Inferior parietal cortex (tissue), 1 donor: ENCODE measurements around the gene TMEM107.

ENCODE experiments used
- DNase-seq: peaks from one replicate; pipeline ENCODE4 v3.0.0-alpha.2; 2016; ENCODE audit errors: extremely low spot score

TMEM107 gene

DNA sequence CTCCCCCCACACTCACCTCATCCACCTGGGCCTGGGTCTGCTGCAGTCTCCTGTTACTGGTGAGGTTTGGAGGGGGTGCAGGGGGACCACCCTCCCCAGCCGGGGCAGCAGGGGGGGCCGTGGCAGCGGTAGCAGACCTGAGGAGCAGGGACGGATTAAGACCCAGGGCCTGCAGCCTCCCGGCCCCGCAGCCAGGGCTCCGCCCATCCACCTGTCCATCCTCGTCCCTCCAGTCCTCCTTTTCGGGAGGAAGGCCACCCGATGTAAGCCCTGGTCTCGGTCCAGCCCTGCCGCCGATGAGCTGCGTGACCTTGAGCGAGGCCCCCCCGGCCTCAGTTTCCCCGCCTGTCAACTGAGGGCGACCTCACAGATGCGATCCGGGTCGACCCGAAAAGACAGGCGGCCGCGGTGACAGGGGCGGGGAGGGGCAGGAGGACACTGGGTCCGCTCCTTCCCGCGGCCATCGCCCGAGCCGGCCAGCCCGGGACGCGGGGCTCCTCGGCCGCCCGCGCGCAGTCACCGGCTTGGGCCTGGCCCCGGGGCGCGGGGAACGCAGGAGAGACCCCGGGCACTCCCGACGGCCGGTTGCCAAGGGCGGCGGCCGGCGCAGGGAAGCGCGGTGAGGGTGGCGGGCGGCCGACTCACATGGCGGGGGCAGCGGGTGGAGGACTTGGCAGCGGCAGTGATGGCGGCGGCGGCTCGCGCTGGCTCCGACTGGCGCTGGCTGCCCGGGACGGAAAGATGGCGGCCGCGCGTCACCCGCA, 13.8 kb downstream of the TMEM107 start, which contains the start of gene VAMP2:
VAMP2 (minus strand) TSS at position 716 of the 764 bp plus-strand sequence; CDS start at position 647, 69 bp downstream.
- DNase-seq = peak; percentile 70

DNA sequence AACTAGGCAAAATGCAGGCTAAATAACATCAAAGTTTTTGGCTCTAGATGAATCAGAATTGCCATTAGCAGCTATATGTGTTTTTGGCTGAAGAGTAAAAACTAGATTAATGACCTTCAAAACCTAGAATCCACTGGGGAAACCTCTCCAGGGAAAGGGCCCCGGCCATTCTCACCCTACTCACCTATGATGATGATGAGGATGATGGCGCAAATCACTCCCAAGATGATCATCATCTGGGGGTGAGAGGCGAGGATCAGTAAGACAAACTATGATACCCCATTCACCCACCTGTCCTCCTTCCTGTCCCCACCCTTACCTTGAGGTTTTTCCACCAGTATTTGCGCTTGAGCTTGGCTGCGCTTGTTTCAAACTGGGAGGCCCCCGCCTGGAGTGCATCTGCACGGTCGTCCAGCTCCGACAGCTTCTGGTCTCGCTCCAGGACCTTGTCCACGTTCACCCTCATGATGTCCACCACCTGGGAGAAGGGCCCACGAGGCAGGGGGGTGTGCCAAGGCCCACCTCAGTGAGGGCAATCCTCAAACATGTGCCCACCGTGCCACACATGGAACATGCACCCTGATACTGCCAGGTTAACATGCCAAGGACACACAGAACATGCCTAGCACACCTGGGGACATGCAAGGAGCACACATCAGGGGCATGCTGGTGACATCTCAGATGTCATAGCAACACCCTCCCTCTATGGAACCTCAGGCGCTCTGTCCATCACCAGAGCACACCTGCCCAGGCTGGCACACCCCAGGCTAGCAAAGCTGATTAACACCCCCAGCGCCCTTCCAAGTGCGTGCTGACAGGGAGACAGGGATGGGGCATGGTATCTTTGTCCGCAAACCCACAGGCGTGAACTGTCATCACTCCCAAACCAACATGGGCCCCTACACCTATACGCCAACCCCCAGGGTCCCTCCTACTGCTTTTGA, 14.6 kb downstream of the TMEM107 start:
- no peak for DNase-seq

DNA sequence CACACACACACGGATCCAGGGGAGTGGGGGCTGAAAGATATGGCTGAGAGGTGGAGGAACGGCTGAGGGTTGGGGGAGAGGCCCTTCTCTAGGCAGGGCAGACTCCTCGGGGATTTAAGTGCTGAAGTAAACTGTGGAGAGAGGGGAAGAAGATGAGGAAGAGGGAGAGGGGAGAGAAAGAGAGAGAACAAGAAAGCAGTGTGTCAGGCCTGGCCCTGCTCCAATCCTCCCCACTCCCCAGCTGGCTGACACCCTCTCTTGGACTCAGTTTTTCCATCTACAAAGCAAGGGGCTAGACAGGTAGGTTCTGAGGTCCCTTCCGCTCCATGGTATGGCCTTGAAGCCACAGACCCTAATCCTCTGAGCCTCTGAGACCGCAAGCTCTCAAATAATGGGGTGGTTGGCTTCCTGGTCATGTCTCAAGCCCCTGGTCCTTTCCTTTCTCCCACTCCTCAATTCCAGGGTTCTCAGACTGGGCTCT, 15.4 kb downstream of the TMEM107 start:
- DNase-seq = no peak

DNA sequence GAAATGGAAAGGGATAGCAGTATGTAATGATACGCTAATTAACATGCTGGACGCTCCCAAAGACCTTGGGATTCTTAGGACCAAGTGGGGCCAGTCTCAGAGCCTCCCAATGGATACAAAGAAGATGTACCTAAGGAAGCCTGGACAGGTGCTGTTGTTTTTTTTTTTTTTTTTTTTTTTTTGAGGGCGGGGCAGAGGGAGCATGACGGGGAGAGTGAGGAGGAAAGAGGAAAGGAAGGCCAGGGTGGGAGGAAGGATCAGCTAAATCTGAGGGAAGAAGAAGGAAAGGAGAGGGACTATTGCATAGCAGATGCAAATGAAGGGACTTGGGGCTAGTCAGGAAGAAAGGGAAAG, 16.0 kb downstream of the TMEM107 start:
- no peak for DNase-seq

DNA sequence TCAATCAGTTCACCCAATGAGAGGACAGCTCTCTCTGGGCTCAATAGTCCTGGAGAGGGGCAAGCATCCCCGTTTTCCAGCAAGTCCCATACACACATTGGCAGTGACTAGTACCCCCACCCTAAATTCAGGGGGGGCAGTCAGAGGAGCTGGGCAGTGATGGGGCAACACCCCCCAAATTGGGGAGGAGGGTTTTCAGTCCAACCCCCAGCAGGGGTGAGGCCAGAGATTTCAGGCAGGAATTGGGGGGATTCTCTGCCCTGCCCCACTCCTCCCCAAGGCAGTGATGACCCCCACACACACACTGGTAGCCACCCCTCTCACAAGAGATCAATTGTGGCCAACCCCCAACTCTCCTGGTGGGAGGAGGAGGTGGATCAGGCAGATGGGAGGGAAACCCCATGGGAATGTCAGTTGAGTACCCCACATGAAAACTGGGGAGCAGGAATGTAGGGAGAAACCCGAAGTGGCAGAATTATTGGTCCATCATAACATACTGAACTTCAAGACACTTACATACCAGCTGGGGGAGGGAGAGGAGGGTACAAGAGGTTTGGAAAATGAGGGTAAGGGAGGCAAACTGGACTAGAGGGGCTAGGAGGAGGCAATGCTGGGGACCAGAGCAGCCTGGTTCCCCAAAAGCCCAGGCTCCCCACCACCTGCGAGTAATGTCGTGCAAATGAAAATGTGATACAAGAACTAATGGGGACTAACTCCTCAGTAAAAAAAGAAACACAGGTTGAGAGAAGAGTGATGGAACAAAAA, 16.5 kb downstream of the TMEM107 start:
- no peak for DNase-seq

DNA sequence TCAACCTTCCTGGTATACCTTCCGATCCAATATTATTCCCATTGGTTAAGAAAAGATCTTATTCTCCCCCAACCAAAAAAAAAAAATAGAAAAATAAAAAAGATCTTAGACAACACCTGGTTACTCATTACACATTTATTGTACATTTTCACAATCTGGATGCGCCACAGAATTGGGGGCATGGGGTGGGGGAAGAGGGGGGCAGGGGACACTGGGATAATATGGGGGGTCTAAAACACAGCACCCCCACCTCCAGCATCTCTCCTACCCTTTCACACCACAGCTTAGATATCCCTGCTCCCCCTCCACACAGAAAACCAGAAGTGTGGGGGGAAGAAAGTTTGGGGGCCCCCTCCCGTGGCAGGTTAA, 17.2 kb downstream of the TMEM107 start:
- DNase-seq = no peak

DNA sequence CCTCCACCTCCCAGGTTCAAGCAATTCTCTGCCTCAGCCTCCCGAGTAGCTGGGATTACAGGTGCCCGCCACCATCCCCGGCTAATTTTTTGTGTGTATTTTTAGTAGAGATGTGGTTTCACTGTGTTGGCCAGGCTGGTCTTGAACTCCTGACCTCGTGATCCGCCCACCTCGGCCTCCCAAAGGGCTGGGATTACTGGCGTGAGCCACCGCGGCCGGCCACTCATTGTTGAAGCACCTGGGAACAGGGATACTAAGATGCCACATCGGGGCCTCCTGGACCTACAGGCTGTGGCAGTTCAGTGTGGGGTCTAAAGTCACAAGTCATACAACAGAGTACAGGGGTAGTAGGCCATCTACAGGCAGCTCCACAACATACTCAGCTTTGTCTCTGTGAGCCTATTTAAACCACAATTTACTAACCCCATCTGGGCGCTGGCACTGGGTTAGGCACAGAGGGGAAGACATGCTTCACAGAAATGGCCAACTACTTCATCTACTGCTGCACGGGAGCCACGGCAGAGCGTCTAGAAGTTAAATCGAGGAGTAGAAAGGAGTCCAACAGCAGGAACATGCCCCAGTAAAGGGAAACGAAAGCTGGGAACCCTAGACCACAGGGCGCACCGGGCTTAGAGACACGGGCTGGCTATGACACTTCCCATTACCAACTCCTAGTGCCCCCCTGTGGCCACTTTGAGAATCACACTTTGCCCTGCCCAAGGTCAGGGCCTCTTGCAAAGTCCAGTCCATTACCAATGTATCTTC, 17.7 kb downstream of the TMEM107 start:
- peak; percentile 96 for DNase-seq

DNA sequence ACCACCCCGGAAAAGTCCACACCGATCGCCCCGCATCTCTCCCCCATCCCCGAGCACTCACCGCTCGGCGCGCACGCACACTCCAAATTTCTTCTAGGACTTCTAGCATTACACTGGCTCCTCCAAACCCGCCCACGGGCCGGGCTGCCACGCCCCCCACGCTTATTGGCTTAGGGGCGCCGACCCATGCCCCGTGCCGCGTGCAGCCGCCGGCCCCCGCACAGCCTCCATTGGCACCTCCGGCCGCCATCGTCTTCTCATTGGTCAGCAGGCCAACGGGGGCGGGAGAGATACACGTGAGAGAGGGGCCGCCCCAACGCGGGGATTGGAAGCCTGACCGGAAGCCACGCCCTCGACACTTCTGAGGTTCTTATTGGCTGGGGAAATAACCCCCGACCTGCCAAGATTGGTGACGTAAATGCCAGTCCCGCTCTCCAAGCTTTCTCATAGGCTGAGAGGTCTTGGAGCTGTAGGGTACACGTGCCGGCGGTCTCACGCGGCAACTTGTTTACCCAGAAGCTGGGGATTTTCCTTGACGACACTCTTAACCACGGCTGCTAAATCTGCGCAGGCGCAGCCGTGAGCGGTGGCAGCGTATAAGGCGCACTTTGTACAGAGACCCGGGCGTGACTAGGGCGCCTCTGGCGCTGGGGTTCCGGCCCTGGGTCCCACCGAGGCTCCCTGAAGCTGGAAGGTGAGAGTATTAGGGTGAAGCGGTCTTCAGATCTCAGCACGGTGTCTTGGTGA, 19.8 kb downstream of the TMEM107 start:
- peak; percentile 99 for DNase-seq

DNA sequence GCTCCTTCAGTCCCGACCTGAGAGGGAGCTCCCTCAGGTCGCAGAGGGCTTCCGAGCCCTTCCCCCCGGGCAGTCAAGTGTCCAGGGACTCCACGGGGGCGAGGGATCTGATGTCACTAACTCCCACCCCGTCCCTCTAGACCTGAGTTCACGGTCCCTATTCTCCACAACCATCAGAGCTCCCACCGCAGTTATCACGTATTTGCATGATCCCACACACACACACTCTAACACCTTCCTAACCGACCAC, 20.3 kb downstream of the TMEM107 start:
- DNase-seq = no peak

DNA sequence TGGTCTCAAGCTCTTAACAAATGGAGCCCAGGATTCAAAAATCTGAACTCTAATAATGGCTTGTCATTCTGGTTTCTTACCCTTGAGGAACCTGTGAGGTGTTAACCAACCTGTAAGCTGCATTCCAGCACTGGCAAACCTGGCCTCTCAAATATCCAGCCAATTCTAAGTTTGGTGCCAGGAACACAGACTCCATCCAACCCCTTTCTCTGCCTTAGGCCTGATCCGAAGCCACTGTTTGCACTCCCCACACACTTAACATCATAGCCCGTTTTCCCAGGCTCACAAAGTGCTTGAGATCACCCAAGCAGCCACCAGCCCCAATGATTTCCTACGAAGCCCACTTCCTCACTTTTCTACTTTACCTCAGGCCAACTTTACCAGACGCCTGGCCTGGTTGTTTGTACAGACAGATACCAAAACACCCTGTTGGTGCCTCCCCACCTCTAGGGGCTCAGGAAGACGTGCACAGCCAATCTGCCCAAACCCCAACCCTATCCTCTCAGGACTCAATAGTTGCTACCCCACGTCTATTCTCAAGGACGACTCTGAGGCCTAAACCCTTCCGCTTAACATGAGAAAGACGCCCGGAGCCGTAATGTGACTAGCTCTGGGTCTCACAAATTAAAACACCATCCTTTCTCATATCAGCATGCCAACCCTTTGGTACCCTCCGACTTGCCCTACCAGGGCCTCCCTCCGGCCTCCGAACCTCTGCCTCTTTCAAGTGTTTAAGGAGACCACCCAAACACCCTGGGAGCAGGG, 20.8 kb downstream of the TMEM107 start:
- no peak for DNase-seq

DNA sequence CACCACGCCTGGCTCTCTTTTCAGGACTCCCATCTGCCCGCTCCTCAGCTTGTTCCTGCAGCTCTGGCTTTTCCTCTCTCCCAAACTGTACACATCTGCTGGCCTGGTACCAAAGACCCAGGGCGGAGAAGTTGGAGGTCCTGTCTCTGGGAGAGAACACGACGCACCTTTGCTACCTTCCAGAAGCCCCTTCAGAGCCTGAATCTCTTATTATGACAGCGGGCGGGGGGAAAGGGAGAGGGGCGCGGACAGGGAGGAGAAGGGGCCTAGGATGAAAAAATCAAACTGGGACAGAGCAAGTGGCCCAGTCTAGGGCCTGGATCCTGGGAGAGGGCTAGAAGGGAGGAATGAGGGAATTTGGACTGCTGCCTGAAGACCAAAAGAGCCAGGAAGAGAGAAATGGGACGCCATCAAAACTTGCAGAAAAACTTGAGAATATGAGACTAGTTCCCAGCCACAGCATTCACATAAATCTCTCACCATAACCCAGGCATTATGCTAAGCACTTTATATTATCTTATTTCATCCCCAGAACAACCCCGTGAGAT, 21.5 kb downstream of the TMEM107 start:
- DNase-seq = no peak

DNA sequence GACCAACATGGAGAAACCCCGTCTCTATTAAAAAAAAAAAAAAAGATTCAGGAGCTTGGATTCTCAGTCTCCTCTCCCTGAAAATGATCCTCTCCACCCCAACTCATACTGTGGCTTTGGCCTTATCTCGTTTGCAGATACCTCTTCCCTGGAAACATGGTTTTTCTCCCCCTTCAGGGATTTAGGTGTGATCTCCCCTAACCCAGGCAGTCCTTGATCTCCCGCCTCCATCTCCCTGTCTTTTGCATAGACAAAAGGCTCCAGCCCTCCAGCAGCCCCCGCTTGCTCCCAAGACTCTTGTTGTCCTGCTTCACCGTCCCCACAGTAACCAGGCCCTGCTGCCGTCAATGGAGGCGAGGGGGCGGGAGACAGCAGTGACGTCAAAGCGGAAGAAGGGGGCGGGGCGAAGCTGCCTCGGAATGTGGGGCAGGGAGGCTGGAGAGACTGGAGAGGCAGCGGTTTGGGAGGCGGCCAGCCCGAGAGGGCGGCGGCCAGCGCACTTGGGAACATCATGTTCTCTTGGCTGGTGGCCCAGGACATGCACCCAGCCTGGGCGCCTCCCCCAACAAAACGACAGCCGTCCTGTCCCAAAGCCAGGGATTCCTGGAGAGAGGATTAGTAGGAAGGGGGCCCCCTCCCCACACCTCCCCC, 22.1 kb downstream of the TMEM107 start:
- peak; percentile 92 for DNase-seq

DNA sequence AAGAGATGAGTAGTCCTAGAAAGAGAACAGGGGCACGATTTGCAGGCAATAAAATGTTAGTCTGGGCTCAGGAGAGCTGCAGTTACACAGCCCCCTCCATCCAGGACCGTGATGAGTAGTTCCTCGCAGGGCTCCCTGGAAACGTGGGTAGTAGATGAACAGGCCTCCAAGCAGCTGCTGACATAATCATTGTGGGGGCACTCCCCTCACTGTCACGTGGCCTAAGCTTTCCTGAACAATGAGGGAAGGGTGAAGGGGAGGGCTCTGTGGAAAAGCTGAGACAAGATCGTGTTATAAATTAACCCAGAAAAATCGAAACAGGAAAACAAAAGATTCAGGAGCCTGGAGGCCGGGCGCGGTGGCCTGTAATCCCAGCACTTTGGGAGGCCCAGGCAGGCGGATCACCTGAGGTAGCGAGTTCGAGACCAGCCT, 22.6 kb downstream of the TMEM107 start:
- DNase-seq = peak; percentile 81

DNA sequence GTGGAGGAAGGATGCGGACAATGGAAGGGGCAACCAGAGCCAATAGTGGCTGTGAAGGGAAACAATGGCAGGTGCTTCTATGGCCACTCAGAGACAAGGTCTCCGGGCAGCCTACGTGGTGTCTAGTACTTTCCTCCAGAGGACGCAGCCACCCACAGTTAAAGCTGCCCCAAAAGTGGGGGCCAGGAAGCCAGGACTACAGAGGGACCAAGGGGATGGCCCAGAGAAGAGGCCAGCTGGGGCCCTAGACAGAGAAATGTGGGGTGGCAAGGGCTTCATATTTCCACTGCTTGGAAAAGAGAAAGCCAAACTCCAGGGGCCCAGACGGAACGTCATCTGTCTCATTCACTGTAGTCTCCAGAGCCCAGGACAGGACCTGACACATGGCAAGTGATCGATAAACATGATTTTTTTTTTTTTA, 23.1 kb downstream of the TMEM107 start:
- no peak for DNase-seq

DNA sequence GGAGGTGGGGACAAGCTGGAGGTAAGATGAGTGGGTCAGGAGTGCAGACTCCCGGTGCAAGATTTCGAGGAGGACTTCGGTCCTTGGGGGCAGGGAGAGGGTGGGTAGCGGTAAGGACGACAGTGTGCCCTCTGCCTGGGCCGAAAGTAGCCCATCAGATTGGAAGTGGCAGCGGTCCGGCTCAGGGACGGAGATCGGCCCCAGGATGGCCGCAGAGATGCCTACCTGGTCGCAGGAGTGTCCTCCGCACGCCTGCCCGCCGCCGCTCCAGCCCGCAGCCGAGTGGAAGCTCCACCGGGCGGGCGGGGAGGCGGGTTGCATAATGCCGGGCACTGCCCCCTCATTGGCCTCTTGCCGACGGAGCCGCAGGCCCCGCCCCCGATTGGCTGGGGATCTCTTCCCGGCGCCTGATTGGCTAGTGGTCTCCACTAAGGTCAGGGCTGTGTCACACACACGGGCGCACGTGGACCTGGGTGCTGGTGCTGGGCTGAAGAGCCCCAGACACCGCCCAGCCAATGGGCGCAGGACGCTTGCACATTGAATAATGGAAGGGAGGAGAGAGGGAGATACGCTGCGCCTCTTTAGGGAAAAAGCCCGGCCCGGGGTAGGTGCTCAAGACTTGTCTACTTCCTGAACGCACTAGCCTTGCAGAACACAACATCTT, 23.9 kb downstream of the TMEM107 start, which contains the start of gene PER1:
PER1 (minus strand) TSS at position 293 of the 664 bp plus-strand sequence. CDS start 1,698 bp downstream, outside the sequence.
- DNase-seq = peak; percentile 95

DNA sequence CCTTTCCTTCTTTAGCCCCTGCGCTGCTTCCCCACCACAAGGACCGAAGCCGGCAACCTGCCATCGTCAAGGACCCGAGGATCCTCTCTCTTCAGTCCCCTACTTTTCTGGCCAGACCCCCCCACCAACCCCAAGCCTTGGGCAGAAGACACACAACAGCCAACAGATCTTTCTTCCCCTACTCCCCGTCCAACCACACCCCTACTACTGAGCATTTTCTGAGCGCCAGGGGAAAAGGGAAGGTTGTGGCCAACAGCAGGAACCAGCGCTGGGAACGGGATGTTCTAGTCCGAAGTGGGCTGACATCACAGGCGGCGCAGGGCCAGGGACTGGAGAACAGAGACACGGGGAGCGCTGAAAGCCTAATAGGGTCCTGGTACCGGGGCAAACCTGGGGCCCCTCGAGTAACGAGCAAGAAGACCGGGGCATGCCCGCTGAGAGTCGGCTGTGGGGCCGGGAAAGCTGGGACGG, 24.5 kb downstream of the TMEM107 start:
- DNase-seq = peak; percentile 47

DNA sequence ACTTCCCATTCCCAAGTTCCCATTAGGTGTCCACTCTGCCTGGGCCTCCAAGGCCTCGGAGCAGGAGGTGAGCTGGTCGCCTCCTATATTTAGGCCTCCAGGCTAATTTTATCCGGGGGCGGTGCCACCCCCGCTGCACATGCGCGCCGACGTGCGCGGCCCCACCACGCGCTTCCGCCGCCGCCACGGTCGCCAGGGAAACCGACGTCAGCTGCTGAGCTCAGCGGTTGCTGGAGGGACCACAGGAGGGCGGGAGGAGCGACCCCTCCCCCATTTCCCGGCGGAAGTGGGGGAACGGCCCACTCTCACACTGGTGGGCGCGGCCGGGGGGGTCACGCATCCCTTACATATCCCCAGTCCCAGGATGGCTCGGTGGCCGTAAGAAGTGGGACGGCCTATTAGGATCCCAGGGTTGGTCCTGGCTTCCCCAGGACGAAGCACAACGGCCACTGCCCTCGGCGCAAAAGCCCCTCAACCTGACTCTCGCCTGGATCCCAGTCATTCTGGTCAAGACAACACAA, 25.0 kb downstream of the TMEM107 start:
- peak; percentile 77 for DNase-seq
